GM18502 (cell line): ENCODE measurements around the gene PAN3.

Experiments used
- ATAC-seq: cut with Tn5 transposase; IDR thresholded peaks from one replicate; pipeline ENCODE4 v1.9.1; 2021; ENCODE audit warnings: mild to moderate bottlenecking; ENCODE audit not compliant: unreplicated experiment, poor library complexity

Gene PAN3

DNA sequence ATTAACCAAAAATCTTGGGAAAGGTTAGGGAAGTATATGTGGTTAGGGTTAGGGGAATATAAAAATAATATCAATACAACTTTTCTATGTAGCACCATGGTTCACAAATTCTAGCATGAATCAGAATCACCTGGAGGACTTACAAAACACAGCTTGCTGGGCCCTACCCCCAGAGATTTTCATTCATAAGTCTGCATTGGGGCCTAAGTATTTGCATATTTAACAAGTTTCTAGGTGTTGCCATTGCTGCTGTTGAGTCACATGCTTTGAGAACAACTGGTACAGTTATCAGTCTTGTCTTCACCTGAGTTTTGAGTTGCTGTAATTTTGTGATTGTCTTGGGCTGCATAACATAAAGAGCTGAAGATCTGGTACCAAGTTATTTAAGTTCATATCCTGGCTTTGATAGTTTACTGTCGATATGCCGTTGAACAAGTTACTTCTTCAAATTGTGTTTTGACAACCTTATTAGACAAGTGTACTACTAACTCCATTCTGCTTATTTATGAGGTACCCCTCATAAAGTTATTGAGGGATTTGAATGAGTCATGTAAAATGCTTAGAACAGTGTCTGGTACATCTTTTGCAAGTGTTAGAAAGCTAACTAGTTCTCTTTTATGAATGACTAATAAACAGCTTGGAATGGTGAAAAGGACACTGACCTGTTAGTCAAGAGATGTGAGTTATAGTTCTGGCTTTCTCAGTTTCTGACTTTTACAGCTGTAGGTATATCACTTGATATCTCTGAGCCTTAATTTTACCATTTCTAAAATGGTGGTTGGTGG lies 132.9 kb downstream of the PAN3 start:
- ATAC-seq = no peak

DNA sequence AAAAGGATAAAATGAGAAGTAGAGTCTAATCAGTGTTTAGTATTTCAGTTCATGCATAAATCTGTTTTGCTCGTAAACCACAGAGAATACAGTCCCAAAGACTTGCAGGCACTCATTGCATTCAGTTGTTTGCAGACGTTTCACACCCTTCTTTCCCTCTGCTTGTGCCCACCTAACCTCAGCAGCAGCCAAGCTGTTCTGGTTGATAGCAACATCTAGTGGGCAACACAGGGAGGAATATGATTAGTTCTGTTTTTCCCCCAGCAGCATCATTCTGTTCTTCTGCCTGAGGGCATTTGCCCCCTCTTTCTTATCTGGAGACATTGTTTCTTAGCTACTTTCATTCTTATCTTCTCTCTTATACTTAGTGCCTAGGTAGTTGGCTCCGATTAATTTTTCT lies 135.6 kb downstream of the PAN3 start:
- no peak for ATAC-seq

DNA sequence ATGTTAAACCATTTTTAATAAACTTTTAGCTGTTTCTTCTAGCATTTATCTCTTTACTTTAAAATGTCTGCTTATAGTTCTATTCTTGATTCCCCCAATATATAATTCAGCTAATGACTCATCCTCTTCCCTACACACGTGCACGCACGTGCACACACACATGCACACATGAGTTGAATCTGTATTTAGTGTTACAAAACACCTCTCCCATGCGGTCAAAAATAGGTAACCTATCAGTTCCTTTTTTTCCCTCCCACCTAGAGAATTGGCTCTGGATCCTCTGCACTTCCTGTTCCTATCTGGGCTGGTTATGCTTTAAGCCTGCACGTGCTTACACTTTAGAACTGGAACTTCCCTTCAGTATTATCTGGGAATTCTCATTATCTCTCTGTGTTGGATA lies 144.1 kb downstream of the PAN3 start:
- no peak for ATAC-seq

DNA sequence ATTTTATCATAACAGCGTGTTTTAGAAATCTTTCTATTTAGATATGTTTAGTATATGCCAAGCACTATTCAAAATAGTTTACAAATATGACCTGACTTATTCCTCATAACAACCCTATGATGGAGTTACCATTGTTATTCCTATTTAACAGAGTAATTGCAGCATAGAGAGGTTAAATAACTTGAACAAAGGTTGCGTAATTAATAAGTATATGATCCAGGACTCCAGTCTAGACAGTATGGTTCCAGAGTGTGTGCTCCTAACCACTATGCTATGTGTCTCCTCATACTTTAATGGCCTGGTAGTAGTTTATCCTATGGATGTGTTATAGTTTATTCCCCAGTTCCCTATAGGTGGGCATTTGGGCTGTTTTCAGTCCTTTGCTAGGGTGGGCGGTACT lies 145.3 kb downstream of the PAN3 start:
- no peak for ATAC-seq

DNA sequence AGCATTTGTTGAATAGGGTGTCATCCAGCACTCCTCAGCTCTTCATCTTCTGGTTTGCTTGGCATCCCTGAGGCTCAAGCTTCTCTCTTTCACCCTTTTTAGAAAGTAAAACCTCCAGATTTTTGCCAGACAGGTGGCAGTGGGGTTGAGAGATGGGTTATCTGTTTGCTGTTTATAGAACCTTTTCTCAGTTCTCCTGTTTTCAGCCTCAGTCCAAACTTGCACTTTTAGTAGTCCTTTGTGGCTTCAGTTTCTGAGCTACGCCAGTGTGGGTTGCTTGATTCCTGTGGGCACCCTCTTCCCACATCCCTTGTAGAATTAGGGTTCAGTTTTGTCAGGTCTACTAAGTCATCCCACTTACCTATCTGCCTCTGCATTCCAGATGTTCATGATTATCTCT lies 147.9 kb downstream of the PAN3 start:
- ATAC-seq = peak; percentile 69

DNA sequence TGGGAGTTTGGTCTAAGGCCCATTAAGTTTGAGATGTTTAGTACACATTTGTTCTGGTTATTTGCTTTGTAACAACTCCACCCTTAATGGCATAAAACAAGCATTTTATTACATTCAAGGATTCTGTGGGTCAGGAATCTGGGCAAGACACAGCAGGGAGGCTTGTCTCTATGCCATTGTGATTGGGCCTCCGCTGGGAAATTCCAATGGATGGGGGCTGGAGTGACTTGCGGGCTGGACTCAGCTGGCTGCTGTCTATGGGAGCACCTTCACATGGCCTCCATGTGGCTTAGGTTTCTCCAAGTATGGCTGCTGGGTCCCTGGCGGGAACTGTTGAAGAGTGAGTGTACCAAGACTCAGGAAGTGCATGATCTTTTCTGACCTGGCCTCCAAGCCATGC lies 159.0 kb downstream of the PAN3 start:
- no peak for ATAC-seq

DNA sequence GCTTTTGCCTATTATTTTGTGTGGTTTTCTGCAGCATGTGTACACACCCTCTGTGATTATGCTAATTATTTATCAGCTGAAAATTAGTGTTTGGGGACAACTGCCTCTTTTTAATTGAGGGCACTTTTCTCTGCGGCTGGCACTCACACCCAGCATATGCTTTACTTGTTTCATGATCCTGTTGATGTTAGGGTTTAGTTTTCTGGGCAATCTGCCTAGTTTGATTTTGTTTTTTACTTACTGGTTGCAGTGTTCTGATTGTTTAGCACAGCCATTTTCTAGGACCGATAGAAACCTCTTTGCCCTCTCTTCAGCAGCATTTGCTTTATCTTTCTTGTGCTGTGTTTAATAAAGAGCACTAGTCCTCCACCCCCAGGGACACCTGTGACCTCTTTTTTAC lies 161.6 kb downstream of the PAN3 start:
- no peak for ATAC-seq

DNA sequence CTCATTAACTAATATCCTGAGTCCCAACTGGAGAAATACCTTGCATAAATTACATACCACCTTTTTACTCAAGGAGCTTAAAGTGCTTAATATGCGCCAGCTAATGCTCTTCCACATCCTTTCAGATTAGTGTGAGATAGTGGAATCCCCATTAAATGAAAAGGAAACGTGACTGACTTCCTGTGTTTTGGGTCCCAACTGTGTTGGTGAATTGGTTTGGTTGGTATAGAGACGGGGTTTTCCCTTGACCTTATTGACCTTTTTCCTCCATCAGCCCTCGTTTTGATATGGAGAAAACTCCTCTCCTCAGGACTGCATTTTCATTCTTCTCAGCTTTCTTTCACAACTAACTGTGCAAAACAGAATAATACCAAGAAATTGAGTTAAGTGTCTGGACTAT lies 163.5 kb downstream of the PAN3 start:
- no peak for ATAC-seq

DNA sequence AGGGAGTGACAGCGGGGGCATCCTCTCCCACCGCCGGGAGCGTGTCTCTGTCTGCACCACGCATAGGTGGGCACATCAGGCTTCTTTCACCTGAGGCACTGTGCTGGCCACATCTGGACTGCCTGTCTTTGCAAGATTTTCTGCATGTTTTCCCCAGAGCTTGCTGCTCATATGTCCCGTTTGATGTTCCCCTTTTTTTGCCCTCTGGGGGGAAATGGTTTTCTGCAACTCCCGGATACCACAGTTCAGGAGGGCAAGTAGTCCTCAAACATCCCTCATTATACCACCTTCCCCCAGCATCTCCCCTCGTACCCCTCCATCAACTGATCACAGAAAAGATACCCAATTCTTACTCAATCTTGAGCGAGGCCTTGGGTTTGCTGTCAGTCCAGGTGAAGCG lies 168.0 kb downstream of the PAN3 start:
- no peak for ATAC-seq

DNA sequence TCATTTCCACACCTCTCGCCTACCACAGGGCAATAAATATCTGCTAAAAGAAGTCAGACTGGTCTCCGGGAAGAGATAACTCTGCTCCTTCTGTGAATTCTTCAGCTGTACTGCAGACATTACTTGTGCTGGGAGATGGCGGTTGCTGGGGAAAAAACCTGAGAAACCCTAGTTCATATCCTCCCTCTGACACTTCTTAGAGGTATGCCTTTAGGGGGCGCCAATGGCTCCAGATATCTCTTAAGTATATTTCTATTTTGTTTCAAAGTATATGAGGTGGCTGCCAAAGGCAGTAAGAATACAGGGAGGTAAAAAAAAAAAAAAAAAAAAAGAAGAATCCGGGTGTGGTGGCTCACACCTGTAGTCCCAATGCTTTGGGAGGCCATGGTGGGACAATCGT lies 175.2 kb downstream of the PAN3 start:
- no peak for ATAC-seq

DNA sequence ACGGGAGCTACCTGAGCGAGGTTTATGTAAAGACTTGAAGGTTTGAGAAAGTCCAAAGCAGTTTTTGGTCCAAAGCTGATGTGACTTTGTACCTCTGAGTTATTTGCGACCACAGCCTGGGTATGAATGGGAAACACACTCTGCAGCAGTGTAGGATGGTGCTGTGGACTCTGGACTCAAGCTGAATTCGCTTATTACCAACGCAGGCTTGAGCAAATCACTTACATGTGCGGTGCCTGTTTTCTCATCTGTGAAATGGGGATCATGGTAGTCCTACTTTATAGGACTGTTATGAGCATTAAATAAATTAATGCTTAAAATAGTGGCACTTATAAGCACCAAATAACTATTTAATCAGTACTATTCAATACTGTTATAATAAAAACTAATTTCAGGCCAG lies 176.5 kb downstream of the PAN3 start:
- ATAC-seq = no peak

DNA sequence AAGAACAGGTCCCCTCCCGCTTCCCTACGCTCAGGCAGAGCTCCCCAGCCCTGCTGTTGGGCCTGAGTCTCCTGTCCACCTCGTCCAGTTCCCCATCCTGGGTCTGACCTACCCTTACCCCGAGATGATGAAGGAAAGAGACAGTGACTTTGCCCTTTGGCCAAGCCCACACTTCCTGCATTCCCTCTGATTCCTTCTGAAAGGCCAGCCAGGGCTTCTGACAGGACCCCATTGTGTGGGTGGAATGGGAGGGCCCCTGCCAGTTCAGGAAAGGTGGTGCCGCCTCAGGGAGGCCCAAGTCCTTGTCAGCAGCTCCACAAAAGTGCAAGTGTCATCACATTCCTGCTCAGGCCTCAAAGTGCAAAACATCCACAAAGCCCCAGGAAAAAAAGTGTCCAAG lies 177.8 kb downstream of the PAN3 start:
- ATAC-seq = no peak

DNA sequence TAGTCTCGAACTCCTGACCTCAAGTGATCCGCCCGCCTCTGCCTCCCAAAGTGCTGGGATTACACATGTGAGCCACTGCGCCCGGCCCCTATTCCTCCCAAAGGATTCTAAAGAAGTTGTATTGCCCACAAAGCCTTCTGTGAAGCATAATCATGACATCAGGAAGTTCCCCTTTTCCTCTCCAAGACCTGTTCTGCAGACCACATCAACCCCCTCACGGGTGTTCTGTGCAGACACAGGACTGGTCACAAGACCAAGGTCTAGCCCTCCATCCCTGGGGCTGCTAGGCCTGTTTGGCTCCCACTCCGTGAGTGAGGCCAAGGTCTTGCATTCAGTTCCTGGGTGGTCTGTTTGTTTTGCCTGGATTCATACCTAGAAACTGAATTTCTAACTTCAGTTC lies 178.5 kb downstream of the PAN3 start:
- ATAC-seq = no peak

DNA sequence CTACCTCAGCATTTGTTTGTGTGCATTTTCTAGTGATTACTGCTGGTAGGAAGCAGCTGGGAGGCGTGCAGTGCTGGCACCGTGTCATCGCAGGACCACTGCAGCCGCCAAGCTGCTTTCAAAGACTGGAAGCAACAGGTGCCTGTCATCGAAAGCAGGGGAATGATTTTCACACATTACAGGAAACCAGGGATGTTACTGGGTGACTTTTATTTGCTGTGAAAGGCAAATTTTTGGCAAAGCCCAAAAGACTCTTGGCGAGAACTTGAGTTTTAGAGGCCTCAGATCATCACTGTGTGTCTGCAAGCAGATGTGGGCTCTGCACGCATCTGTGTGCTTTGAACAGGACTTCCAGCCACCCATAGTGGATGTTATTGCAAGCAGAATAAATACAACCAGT lies 180.2 kb downstream of the PAN3 start:
- ATAC-seq = no peak

DNA sequence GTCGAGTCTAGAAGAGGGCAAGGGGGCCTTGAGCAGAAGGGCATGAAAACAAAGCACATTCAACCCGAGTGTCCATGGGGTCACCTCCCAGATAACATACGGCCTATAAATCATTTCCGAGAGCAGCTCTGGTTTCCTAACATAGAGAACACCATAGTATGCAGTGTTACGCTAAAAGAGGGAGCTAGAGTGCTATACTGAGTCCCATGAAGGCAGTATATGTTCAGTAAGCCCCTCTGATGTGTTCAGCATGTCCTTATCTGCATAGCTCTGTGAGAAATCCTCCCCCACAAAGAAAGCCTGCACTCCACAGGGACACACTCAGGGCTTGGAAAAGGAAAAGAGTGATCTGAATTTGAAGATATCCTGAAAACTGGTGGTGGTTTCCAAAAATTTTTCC lies 181.2 kb downstream of the PAN3 start:
- ATAC-seq = no peak

DNA sequence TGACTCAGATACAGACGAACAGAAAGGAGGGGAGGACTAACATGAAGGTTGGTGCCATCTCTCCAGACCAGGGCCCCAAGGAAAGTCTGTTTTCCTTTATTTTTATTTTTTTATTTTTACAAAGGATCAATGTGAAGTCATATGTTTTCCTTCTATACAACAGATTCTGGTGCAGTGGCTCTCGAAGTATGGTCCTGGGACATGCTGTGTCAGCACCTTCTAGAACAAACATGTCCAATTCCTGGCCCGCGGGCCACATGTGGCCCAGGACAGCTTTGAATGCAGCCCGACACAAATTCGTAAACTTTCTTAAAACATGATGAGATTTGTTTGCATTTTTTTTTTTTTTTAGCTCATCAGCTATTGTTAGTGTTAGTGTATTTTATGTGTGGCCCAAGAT lies 181.9 kb downstream of the PAN3 start:
- no peak for ATAC-seq

DNA sequence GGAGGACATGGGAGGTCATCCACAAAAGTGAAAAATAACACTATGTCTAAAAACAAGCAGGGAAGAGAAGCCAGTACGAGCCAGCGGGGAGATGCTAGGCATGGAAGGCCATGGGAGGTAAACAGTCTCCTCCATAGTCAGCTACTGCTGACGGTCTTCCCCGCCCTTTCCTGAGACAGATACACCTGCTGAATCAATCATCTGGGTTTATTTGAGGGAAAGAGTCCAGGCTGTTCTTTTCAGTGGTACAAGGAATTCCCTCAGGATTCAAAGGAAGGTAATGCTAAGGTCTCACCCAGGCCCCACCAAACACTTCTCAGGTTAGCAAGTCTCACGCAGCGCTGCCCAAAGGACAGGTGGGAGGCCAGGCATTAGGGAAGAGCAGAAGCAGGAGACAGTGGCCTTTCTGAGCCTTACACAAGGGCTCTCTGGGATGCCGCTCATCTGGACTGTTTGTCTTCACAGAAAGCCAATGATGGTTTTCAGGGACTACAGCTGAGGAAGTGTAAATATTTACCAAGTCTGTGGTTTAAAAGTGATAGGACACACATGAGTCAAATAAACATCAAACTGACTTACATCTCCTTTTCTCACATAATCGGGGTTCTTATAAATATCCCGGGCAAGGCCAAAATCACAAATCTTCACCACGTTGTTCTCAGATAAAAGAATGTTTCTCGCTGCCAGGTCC lies 182.7 kb downstream of the PAN3 start:
- ATAC-seq = no peak

DNA sequence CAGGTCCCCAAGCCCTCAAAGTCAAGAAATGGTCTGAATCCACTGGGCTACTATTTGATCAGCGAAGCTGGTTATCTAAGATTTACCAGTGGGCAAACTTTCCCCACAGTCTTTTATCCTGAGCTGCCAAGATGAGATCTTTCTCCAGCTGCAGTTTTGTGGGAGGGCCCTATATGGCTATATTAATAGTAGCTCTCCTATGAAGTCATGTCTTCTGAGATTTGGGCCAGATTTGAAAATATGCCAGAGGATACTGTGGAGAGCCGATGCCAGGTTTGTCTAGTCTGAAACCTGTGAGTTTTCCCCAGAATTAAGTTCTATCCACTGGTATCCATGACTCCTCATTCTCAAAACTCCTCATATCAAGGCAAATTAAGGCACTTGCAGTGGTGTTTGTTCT lies 183.4 kb downstream of the PAN3 start:
- no peak for ATAC-seq

DNA sequence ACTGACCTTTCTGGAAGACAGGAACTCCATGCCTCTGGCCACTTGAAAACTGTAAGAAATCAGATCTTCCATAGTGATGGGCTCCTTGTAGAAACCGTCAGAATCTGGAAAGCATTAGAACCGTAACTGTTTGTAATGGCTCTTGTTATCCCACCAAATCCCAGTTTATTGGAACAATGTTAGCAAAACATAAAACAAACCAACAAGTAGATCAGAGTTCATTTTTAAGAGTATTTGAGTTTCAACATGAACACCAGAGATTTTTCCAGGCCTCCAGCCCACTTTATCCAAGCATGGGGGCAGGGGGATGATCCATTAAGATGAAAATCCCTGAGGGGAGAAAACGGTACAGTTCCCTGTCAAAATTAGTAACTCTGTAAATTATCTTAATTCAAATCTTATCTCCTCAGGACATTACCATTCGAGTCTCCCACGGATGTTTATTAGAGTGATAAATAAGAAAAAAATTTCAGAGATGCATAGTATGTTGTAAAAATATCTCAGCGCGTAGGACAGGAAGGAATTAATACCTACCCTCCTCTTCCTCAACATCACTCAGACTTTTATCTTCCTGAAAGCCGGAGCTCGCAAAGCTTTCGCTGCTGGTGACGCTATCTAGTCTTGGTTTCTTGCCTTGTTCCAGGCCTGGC lies 184.0 kb downstream of the PAN3 start:
- ATAC-seq = no peak

DNA sequence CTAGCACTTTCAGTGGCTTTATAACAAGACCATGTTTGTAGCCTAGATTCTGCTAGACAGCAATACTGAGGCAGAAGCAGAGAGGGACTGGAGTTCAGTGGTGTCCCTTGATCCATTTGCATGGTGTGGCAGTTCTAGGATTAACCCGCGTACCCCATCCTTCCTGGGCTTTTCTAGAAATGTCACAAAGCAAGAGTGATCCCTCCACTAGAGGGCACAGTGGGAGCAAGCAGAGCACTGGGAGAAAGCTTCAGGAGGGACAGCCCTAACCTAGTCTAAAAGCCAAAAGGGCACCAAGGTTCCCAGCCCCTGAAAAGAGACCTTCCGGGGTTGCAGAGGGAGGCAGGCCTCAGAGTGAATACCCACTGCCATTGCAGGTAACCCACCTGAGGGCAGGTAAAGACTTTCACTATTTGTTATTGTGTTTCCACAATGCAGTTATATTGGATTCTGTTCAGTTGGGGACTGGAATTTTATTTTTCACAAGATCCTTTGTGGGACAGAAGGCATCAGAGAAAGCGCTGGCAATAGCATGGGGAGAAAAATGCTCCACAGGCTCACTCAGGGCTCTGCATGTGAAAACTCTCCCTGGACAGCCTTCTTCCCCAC lies 185.9 kb downstream of the PAN3 start:
- no peak for ATAC-seq

DNA sequence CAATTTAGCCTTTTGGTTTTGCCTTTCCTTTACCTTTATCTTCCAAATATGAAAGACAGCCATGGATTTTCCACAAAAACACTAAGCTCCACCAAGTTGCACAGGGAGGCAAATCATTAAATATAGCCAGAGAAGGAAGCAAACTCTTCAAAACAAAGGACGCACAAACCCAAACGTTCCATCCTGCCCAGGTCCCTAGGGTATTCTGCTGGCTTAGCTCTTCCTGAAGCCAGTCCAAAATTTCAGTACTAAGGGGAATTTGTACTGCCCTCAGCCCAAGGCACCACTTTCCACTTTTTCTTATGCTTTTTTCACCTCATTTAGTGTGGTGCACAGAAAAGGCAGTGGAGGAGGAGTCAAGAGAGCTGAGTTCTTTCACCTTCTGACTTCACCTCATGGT lies 186.7 kb downstream of the PAN3 start:
- ATAC-seq = no peak
